ENCODE results near the gene OPCML.

DNA sequence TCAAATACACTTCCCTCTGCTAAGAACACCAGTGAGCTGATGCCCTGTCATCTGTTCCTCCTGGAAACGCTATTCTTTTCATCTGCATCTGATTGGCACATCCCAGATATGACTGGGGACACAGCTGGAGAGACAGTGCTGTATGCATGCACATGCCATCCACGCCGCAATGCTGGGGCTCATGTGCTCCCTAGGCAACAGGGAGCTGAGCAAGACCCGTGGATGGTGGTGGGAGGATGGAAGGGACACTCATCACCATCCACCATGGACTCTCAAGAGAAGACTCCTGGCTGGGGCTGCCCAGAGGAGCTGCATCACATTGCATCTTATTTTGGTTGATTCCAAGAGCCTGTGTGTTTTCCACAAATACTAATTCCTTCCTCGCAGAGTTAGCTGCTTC, 534.9 kb downstream of the OPCML start:
- TF ChIP-seq, protein P1, sequence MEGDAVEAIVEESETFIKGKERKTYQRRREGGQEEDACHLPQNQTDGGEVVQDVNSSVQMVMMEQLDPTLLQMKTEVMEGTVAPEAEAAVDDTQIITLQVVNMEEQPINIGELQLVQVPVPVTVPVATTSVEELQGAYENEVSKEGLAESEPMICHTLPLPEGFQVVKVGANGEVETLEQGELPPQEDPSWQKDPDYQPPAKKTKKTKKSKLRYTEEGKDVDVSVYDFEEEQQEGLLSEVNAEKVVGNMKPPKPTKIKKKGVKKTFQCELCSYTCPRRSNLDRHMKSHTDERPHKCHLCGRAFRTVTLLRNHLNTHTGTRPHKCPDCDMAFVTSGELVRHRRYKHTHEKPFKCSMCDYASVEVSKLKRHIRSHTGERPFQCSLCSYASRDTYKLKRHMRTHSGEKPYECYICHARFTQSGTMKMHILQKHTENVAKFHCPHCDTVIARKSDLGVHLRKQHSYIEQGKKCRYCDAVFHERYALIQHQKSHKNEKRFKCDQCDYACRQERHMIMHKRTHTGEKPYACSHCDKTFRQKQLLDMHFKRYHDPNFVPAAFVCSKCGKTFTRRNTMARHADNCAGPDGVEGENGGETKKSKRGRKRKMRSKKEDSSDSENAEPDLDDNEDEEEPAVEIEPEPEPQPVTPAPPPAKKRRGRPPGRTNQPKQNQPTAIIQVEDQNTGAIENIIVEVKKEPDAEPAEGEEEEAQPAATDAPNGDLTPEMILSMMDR (conservative IDR thresholded peaks at IDR 0.05 in 1 of 2, IDR thresholded peaks at IDR 0.05 in 1 of 2; ENCODE audit: low read depth in 1 of 2, low read length in 2 of 2) = no peak
- TF ChIP-seq EZH2 (IDR thresholded peaks at IDR 0.05; ENCODE audit: low read length, missing control alignments) = no peak
